Suprapubic skin (tissue), 4 donors: Measurements from ENCODE around the gene MOB3C. TPM values are rescaled to one million over a fixed set of nuclear protein-coding genes. Genes with fewer than 3 reads are reported as not detected.
A peak's percentile ranks its signal among the peaks of the same experiment; 100 is the strongest.

Experiments used
- DNase-seq, 2 donors: peaks; one replicate each; pipeline ENCODE4 v3.0.0-alpha.2; 2019; ENCODE audit warnings: low spot score in 2 of 2
- H3K27ac ChIP-seq: fragments of 200-600 bp; sonication (generic); one replicate; pipeline ENCODE4 v1.5.1; 2019
- H3K27me3 ChIP-seq: fragments of 200-600 bp; sonication (generic); one replicate; pipeline ENCODE4 v1.5.1; 2019
- H3K36me3 ChIP-seq: fragments of 200-600 bp; sonication (generic); one replicate; pipeline ENCODE4 v1.5.1; 2019
- H3K4me1 ChIP-seq: fragments of 200-600 bp; sonication (generic); one replicate; pipeline ENCODE4 v1.5.1; 2019
- H3K4me3 ChIP-seq: fragments of 200-600 bp; sonication (generic); one replicate; pipeline ENCODE4 v1.5.1; 2019; ENCODE audit warnings: mild to moderate bottlenecking
- H3K9me3 ChIP-seq: fragments of 200-600 bp; sonication (generic); one replicate; pipeline ENCODE4 v1.5.1; 2019
- EP300 ChIP-seq: sonication (generic); formaldehyde crosslinking; IDR thresholded peaks from one replicate; pipeline ENCODE4 v1.6.1; 2017; ENCODE audit warnings: antibody characterized with exemption
- POLR2A ChIP-seq, 2 donors: fragments of 450-650 bp; IDR thresholded peaks; one replicate each; pipeline ENCODE4 v1.6.1; 2017; ENCODE audit warnings: antibody characterized with exemption in 2 of 2, mild to moderate bottlenecking in 2 of 2, moderate library complexity in 2 of 2
- POLR2AphosphoS5 ChIP-seq, 3 donors: sonication (generic); formaldehyde crosslinking; IDR thresholded peaks; one replicate each; pipeline ENCODE4 v1.6.1; 2017; ENCODE audit warnings: antibody characterized with exemption in 3 of 3
- WGBS: methylation state at CpG from one replicate; pipeline ENCODE4 v1.1.5; 2018; 5-methylcytosine and 5-hydroxymethylcytosine counted together
- total RNA-seq, 4 donors: library from RNA; depleted of rRNA; stranded (reverse); fragments of >200 nt; gene quantifications; one replicate each; pipeline ENCODE4 v1.1.0, GENCODE V29; 2016
- TF ChIP-seq, protein P1 (sequence below), 2 donors: fragments of 200-600 bp in 1 of 2; fragments of 450-650 bp in 1 of 2; sonication (generic) in 1 of 2; IDR thresholded peaks; one replicate each; pipeline ENCODE4 v1.5.1; 2016 to 2019; ENCODE audit warnings: antibody characterized with exemption in 2 of 2, mild to moderate bottlenecking in 1 of 2, moderate library complexity in 1 of 2

The MOB3C gene
- total RNA-seq, 4 donors from 2014 or later = 8.0 to 14.1 (median 11.6) TPM

DNA sequence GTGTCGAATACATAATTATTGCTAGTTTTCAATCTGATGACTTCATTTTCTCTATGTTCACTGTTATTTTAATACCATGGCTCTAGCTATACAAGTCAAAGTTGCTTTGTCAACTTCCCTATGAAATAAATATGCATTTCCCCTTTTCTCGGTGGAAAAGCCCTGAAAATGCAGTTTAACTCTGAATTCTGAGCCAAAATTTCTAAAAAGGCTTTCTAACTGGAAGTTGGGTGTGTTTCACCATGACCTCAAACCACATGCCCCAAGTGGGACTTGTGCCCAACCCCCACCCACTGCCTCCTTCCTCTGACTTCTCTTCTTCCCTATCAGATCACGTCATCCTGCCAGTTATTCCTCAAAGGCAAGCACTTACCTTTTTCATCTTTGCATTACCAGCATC, 21.5 kb downstream of the MOB3C start:
- H3K27me3 ChIP-seq = no peaks in the 10 kb centered on the region
- H3K9me3 ChIP-seq = no peaks in the 10 kb centered on the region
- 34% methylated on average over 3 of the region's 3 CpGs for WGBS
- TF ChIP-seq, protein P1, sequence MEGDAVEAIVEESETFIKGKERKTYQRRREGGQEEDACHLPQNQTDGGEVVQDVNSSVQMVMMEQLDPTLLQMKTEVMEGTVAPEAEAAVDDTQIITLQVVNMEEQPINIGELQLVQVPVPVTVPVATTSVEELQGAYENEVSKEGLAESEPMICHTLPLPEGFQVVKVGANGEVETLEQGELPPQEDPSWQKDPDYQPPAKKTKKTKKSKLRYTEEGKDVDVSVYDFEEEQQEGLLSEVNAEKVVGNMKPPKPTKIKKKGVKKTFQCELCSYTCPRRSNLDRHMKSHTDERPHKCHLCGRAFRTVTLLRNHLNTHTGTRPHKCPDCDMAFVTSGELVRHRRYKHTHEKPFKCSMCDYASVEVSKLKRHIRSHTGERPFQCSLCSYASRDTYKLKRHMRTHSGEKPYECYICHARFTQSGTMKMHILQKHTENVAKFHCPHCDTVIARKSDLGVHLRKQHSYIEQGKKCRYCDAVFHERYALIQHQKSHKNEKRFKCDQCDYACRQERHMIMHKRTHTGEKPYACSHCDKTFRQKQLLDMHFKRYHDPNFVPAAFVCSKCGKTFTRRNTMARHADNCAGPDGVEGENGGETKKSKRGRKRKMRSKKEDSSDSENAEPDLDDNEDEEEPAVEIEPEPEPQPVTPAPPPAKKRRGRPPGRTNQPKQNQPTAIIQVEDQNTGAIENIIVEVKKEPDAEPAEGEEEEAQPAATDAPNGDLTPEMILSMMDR (IDR thresholded peaks at IDR 0.05) = no peak
- no peak for TF ChIP-seq POLR2A (IDR thresholded peaks at IDR 0.05)
- no peak for TF ChIP-seq POLR2AphosphoS5 (IDR thresholded peaks at IDR 0.05)
- no peak for TF ChIP-seq EP300
- peaks cover 15% of the 10 kb centered on the region for H3K4me1 ChIP-seq
- peaks cover 35% of the 10 kb centered on the region for H3K36me3 ChIP-seq
- peak in 1 of 2 donors; percentile 83 for DNase-seq
- H3K4me3 ChIP-seq = no peak overlapping the region
- no peak overlapping the region for H3K27ac ChIP-seq

DNA sequence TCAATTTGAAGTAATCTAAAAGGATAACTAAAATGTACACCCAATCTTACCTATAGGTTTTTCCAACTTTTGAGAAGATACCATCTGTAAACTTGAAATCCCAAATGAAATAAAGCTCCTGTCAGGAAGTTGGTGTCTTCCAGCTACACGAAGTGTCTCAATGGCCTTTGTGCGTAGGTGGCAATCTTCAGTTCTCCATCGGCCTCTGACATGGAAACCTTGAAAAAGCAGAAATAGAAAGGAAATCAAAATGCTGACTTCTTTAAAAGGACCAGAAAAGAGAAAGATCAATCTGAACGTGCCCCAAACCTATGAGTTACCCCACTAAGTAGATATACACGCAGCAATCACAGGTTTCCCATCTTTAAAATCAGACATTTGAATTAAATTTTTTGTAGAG, 22.5 kb downstream of the MOB3C start:
- no peak for DNase-seq
- H3K4me3 ChIP-seq = no peak overlapping the region
- 81% methylated on average over 5 of the region's 5 CpGs for WGBS
- peaks cover 9% of the 10 kb centered on the region for H3K4me1 ChIP-seq
- no peak overlapping the region for H3K27ac ChIP-seq
- TF ChIP-seq POLR2A (IDR thresholded peaks at IDR 0.05) (no peak), EP300 (no peak), POLR2AphosphoS5 (IDR thresholded peaks at IDR 0.05) (no peak)
- TF ChIP-seq, protein P1 (IDR thresholded peaks at IDR 0.05) = no peak
- H3K36me3 ChIP-seq = peaks cover 46% of the 10 kb centered on the region
- H3K27me3 ChIP-seq = no peaks in the 10 kb centered on the region
- H3K9me3 ChIP-seq = no peaks in the 10 kb centered on the region

DNA sequence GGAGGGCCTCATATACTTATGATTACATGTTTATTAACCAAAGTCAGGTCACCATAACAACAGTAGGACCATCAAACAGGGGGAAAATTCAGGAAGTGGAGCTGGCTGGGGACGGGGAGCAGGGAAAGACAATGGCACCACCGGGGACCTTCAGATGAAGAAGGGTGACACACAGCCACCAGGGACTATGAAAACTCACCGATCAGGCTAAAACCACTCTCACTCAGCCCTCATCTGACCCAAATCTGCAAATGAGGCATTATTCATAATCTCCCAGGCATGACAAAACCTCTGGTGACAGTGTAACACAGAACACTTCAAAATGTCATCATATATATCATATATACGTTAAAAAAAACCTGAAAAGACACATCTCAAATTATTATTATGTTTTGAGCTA, 23.8 kb downstream of the MOB3C start:
- H3K4me3 ChIP-seq = no peak overlapping the region
- WGBS = 86% methylated on average over 4 of the region's 4 CpGs
- peaks cover 9% of the 10 kb centered on the region for H3K4me1 ChIP-seq
- no peak overlapping the region for H3K27ac ChIP-seq
- peaks cover 50% of the 10 kb centered on the region for H3K36me3 ChIP-seq
- DNase-seq = no peak
- TF ChIP-seq, protein P1 (IDR thresholded peaks at IDR 0.05) = no peak
- TF ChIP-seq POLR2AphosphoS5 (IDR thresholded peaks at IDR 0.05) (no peak), POLR2A (IDR thresholded peaks at IDR 0.05) (no peak), EP300 (no peak)
- no peaks in the 10 kb centered on the region for H3K27me3 ChIP-seq
- H3K9me3 ChIP-seq = no peaks in the 10 kb centered on the region

DNA sequence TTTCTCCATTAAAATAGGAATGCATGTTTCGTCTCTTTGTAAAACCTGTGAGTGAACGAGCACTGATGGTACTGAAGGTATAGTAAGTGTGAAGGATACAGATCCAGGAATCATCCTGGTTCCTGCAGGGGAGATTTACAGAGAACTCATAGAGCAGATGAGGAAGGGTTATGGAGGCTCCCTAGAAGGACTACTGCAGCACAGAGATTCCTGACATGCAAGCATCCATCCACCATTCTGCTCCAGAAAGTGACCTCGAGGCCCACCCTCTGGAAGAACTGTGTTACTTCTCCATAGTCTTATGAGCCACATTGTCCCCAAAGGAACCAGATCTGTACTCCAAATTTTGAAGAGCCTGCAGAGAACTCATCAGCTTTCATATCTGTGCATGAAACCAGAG, 27.1 kb downstream of the MOB3C start:
- Histone ChIP-seq H3K9me3 (no peaks in the 10 kb centered on the region), H3K27ac (no peak overlapping the region), H3K27me3 (no peaks in the 10 kb centered on the region), H3K4me3 (no peak overlapping the region), H3K4me1 (no peaks in the 10 kb centered on the region), H3K36me3 (peaks cover 72% of the 10 kb centered on the region)
- no peak for DNase-seq
- 97% methylated on average over 3 of the region's 3 CpGs for WGBS
- no peak for TF ChIP-seq POLR2AphosphoS5 (IDR thresholded peaks at IDR 0.05)
- TF ChIP-seq, protein P1 (IDR thresholded peaks at IDR 0.05) = no peak
- no peak for TF ChIP-seq EP300
- TF ChIP-seq POLR2A (IDR thresholded peaks at IDR 0.05) = no peak

DNA sequence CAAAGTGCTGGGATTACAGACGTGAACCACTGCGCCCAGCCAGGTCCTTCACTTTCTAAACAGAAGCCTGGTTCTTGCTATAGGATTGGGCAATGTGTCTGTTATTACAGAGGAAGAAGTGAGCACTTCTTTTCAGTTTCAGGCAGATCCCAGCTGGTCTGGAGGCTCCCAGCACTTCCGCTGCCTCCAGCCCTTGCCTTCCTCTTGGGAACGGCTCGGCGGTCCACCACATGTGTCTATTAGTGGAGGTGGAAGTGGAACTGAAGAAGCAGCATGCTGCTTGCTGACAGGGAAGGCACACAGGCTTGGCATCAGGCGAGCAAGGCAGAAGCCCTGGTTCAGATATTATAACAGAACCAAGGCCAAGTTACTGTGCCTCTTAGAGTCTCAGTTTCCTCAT, 29.5 kb downstream of the MOB3C start:
- H3K27ac ChIP-seq = no peak overlapping the region
- H3K27me3 ChIP-seq = no peaks in the 10 kb centered on the region
- no peak overlapping the region for H3K4me3 ChIP-seq
- H3K4me1 ChIP-seq = no peaks in the 10 kb centered on the region
- H3K9me3 ChIP-seq = no peaks in the 10 kb centered on the region
- H3K36me3 ChIP-seq = peaks cover 79% of the 10 kb centered on the region
- DNase-seq = no peak
- 75% methylated on average over 7 of the region's 7 CpGs for WGBS
- no peak for TF ChIP-seq POLR2AphosphoS5 (IDR thresholded peaks at IDR 0.05)
- TF ChIP-seq, protein P1 (IDR thresholded peaks at IDR 0.05) = no peak
- TF ChIP-seq EP300 = no peak
- no peak for TF ChIP-seq POLR2A (IDR thresholded peaks at IDR 0.05)
